Muscle of leg (tissue), 16 donors: ENCODE data around the gene MTSS2. TPM values are rescaled to one million over a fixed set of nuclear protein-coding genes. Genes with fewer than 3 reads are reported as not detected.

Experiments used
- DNase-seq: peaks from one replicate; pipeline ENCODE4 v3.0.0; 2013
- H3K27ac ChIP-seq: one replicate; pipeline ENCODE4 v1.5.1; 2013; ENCODE audit warnings: mild to moderate bottlenecking, low read length, control low read depth
- H3K27me3 ChIP-seq: one replicate; pipeline ENCODE4 v1.6.1; 2013; ENCODE audit warnings: low read length; ENCODE audit not compliant: control insufficient read depth, insufficient read depth
- H3K36me3 ChIP-seq: one replicate; pipeline ENCODE4 v1.6.1; 2013; ENCODE audit warnings: low read length; ENCODE audit not compliant: control insufficient read depth, insufficient read depth
- H3K4me1 ChIP-seq: one replicate; pipeline ENCODE4 v1.6.1; 2013; ENCODE audit warnings: low read length; ENCODE audit not compliant: control insufficient read depth, insufficient read depth
- H3K4me3 ChIP-seq: one replicate; pipeline ENCODE4 v1.5.1; 2013; ENCODE audit warnings: low read length, control low read depth
- H3K9me3 ChIP-seq: replicated peaks from 2 replicates; pipeline ENCODE4 v1.6.1; 2013; ENCODE audit warnings: low read depth, low read length; ENCODE audit not compliant: control insufficient read depth
- WGBS: methylation state at CpG from one replicate; pipeline ENCODE4 v1.1.5; 2013; ENCODE audit warnings: missing lambda C conversion rate; ENCODE audit not compliant: insufficient coverage; 5-methylcytosine and 5-hydroxymethylcytosine counted together
- long read RNA-seq, 11 donors: transcript quantifications; one replicate each; lab custom pipeline, GENCODE V29; 2026
- polyA plus RNA-seq, 8 donors: library from polyadenylated mRNA; unstranded; fragments of 120-200 nt; gene quantifications; one replicate each; pipeline versions ENCODE4 v1.2.1 to v1.2.3, GENCODE V29; 2013; ENCODE audit warnings: inconsistent platforms in 1 of 8, low replicate concordance in 1 of 8; ENCODE audit not compliant: insufficient read length in 8 of 8, insufficient read depth in 1 of 8
- total RNA-seq: library from RNA; stranded (reverse); fragments of 120-200 nt; gene quantifications from one replicate; pipeline ENCODE4 v1.2.4, GENCODE V29; 2013

The MTSS2 gene, protein sequence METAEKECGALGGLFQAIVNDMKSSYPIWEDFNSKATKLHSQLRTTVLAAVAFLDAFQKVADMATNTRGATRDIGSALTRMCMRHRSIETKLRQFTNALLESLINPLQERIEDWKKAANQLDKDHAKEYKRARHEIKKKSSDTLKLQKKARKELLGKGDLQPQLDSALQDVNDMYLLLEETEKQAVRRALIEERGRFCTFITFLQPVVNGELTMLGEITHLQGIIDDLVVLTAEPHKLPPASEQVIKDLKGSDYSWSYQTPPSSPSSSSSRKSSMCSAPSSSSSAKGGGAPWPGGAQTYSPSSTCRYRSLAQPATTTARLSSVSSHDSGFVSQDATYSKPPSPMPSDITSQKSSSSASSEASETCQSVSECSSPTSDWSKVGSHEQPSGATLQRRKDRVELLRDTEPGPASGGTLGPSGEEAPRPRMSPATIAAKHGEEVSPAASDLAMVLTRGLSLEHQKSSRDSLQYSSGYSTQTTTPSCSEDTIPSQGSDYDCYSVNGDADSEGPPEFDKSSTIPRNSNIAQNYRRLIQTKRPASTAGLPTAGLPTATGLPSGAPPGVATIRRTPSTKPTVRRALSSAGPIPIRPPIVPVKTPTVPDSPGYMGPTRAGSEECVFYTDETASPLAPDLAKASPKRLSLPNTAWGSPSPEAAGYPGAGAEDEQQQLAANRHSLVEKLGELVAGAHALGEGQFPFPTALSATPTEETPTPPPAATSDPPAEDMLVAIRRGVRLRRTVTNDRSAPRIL
- total RNA-seq (28.9 TPM), polyA plus RNA-seq (100 to 1,000 TPM in 7 of 8 donors, 10 to 100 TPM in 1; 92.6 to 150 (median 125) TPM)
- long read RNA-seq, donor 1, partial matches to known transcripts: 11 of 11 reads
- long read RNA-seq, donor 1, other reads (novel, unspliced or antisense): 0 of 11 reads
- long read RNA-seq, donor 2: 0 reads
- long read RNA-seq, donor 3, partial matches to known transcripts: 151 of 151 reads
- long read RNA-seq, donor 3, other reads (novel, unspliced or antisense): 0 of 151 reads
- long read RNA-seq, donor 4, partial matches to known transcripts: 11 of 11 reads
- long read RNA-seq, donor 4, other reads (novel, unspliced or antisense): 0 of 11 reads
- long read RNA-seq, donor 5, partial matches to known transcripts: 81 of 91 reads
- long read RNA-seq, donor 5, other reads (novel, unspliced or antisense): 10 of 91 reads
- long read RNA-seq, donor 6, partial matches to known transcripts: 50 of 50 reads
- long read RNA-seq, donor 6, other reads (novel, unspliced or antisense): 0 of 50 reads
- long read RNA-seq, donor 7, partial matches to known transcripts: 17 of 19 reads
- long read RNA-seq, donor 7, other reads (novel, unspliced or antisense): 0 of 19 reads
- long read RNA-seq, donor 8, partial matches to known transcripts: 5 of 5 reads
- long read RNA-seq, donor 8, other reads (novel, unspliced or antisense): 0 of 5 reads
- long read RNA-seq, donor 9, partial matches to known transcripts: 21 of 21 reads
- long read RNA-seq, donor 9, other reads (novel, unspliced or antisense): 0 of 21 reads
- long read RNA-seq, donor 10, partial matches to known transcripts: 23 of 29 reads
- long read RNA-seq, donor 10, other reads (novel, unspliced or antisense): 5 of 29 reads
- long read RNA-seq, donor 11, partial matches to known transcripts: 20 of 26 reads
- long read RNA-seq, donor 11, other reads (novel, unspliced or antisense): 6 of 26 reads

- peak; percentile 96 for DNase-seq
- no peaks in the 10 kb centered on the region for H3K9me3 ChIP-seq
- WGBS: under 1% methylated on average over 64 of the region's 72 CpGs
These were observed at the start of gene MTSS2 for GRCh38 chr16:70685938-70686375. Gene MTSS2 (minus strand): TSS chr16:70686053. CDS start chr16:70685791, 262 bp downstream.

GRCh38 chr16:70735141-70735979 is 49.5 kb upstream of the MTSS2 start:
- H3K4me1 ChIP-seq: peaks cover 64% of the 10 kb centered on the region
- DNase-seq: peak; percentile 96
- H3K36me3 ChIP-seq: peaks cover 6% of the 10 kb centered on the region
- no peaks in the 10 kb centered on the region for H3K9me3 ChIP-seq
- 11% methylated on average over 9 of the region's 13 CpGs for WGBS
- H3K4me3 ChIP-seq: no peak overlapping the region
- H3K27ac ChIP-seq: peak overlapping the region; percentile 95
- H3K27me3 ChIP-seq: no peaks in the 10 kb centered on the region

More at GRCh38 chr16:70685938-70686375, at the start of gene MTSS2:
- Histone ChIP-seq H3K4me1 (peaks cover 91% of the 10 kb centered on the region), H3K36me3 (peaks cover 28% of the 10 kb centered on the region), H3K27me3 (no peaks in the 10 kb centered on the region), H3K4me3 (peak within 1 kb of the TSS; percentile 91), H3K27ac (peak within 1 kb of the TSS; percentile 98)

GRCh38 chr16:70734522-70735095 is 48.8 kb upstream of the MTSS2 start:
- Histone ChIP-seq H3K27ac (peak overlapping the region; percentile 95), H3K9me3 (no peaks in the 10 kb centered on the region), H3K4me3 (no peak overlapping the region), H3K36me3 (peaks cover 6% of the 10 kb centered on the region), H3K4me1 (peaks cover 70% of the 10 kb centered on the region), H3K27me3 (no peaks in the 10 kb centered on the region)
- peak; percentile 70 for DNase-seq
- WGBS: 29% methylated on average over 3 of the region's 4 CpGs

- DNase-seq: peak; percentile 43
- 100% methylated on average over 1 of the region's 3 CpGs for WGBS
- H3K36me3 ChIP-seq: peaks cover 18% of the 10 kb centered on the region
- peaks cover 73% of the 10 kb centered on the region for H3K4me1 ChIP-seq
- peak overlapping the region; percentile 75 for H3K27ac ChIP-seq
- no peak overlapping the region for H3K4me3 ChIP-seq
- no peaks in the 10 kb centered on the region for H3K9me3 ChIP-seq
- no peaks in the 10 kb centered on the region for H3K27me3 ChIP-seq
These were observed 45.1 kb upstream of the MTSS2 start for GRCh38 chr16:70730944-70731343.

GRCh38 chr16:70730031-70730430 is 44.2 kb upstream of the MTSS2 start:
- Histone ChIP-seq H3K27me3 (no peaks in the 10 kb centered on the region), H3K27ac (peak overlapping the region; percentile 75), H3K36me3 (peaks cover 18% of the 10 kb centered on the region), H3K4me1 (peaks cover 73% of the 10 kb centered on the region), H3K9me3 (no peaks in the 10 kb centered on the region), H3K4me3 (no peak overlapping the region)
- peak; percentile 77 for DNase-seq
- WGBS: 43% methylated on average over 7 of the region's 7 CpGs

DNA sequence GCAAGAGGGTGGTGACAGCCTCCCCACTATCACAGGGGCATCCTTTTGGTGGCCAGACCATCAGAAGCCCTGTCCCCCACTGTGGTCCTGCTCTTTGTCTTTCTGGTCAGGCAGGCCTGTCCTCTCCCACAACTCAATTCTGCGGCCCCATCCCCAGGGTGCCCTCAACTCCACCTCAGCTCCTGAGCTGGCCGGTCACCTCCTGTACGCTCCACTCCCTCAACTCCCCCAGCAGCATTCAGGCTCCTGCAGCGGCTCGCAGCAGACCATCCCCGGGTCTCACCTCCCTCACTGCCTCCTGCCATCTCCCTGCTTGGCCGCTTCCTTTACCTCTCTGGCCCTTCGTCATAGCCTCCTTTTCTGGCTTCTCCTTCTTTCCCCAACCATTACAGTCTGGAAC is 43.4 kb upstream of the MTSS2 start:
- WGBS: 85% methylated on average over 8 of the region's 8 CpGs
- Histone ChIP-seq H3K4me3 (no peak overlapping the region), H3K27me3 (no peaks in the 10 kb centered on the region), H3K9me3 (no peaks in the 10 kb centered on the region), H3K27ac (no peak overlapping the region), H3K36me3 (peaks cover 18% of the 10 kb centered on the region), H3K4me1 (peaks cover 75% of the 10 kb centered on the region)
- no peak for DNase-seq

DNA sequence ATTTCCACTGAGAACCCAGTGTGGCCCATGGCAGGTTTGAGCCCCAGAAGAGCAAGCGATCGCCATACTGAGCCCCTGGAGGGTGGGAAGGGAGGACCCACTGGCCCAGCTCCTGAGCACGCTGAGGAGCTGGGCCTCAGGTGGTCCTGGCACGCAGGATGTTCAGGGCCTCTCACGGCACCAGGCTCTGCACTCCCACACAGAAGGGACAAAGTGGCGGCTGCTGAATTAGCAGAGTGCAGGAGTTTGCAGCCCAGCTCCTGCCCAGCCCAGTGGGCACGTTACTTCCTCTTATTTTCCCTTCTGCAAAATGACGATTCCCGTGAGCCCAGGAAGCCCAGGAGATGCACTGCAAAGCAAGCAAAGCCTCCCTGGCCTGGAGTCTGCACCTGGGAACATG is 42.3 kb upstream of the MTSS2 start:
- DNase-seq: no peak
- Histone ChIP-seq H3K27me3 (no peaks in the 10 kb centered on the region), H3K36me3 (peaks cover 19% of the 10 kb centered on the region), H3K27ac (no peak overlapping the region), H3K4me1 (peaks cover 80% of the 10 kb centered on the region), H3K9me3 (no peaks in the 10 kb centered on the region), H3K4me3 (no peak overlapping the region)
- 83% methylated on average over 6 of the region's 9 CpGs for WGBS

DNA sequence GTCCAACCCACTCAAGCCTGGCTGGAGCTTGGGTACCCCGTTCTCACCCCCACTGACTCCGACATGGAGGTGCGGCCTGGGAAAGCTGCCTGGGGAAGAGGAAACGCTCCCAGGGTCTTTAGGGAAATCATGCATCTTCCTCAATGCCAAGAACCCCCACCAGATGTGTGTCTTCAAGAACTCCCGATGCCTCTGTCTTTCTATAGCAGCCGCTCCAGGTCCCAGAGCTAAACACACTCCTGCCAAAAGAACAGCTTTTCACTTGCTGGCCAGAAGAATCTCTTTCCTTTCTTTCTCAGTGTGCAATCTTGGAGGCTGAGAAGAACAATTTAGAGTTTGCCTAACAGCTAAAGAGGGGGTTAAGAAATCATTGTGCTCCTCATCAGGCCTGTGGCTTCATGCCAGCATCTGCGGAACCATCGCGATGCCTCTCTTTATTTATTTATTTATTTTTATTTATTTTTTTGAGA is 41.1 kb upstream of the MTSS2 start:
- Histone ChIP-seq H3K9me3 (no peaks in the 10 kb centered on the region), H3K4me1 (peaks cover 80% of the 10 kb centered on the region), H3K27ac (peak overlapping the region; percentile 96), H3K27me3 (no peaks in the 10 kb centered on the region), H3K36me3 (peaks cover 19% of the 10 kb centered on the region), H3K4me3 (no peak overlapping the region)
- peak; percentile 98 for DNase-seq
- WGBS: 3% methylated on average over 5 of the region's 9 CpGs
